B cell (primary cell): ENCODE measurements around the gene FANCM.

ENCODE experiments used
- EZH2 ChIP-seq: IDR thresholded peaks from 2 replicates; pipeline ENCODE4 v1.6.1; 2012; ENCODE audit warnings: borderline replicate concordance, low read depth, mild to moderate bottlenecking, moderate library complexity, low read length; ENCODE audit not compliant: insufficient read depth, poor library complexity, severe bottlenecking
- TF ChIP-seq, protein P1 (sequence below): fragments of 200-600 bp; IDR thresholded peaks from one replicate; pipeline ENCODE4 v1.8.0; 2022; ENCODE audit warnings: antibody characterized with exemption, mild to moderate bottlenecking

- TF ChIP-seq, protein P1, sequence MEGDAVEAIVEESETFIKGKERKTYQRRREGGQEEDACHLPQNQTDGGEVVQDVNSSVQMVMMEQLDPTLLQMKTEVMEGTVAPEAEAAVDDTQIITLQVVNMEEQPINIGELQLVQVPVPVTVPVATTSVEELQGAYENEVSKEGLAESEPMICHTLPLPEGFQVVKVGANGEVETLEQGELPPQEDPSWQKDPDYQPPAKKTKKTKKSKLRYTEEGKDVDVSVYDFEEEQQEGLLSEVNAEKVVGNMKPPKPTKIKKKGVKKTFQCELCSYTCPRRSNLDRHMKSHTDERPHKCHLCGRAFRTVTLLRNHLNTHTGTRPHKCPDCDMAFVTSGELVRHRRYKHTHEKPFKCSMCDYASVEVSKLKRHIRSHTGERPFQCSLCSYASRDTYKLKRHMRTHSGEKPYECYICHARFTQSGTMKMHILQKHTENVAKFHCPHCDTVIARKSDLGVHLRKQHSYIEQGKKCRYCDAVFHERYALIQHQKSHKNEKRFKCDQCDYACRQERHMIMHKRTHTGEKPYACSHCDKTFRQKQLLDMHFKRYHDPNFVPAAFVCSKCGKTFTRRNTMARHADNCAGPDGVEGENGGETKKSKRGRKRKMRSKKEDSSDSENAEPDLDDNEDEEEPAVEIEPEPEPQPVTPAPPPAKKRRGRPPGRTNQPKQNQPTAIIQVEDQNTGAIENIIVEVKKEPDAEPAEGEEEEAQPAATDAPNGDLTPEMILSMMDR = no peak
- TF ChIP-seq EZH2 = no peak
Measured at GRCh38 chr14:45246151-45246550, 110.4 kb downstream of the FANCM start.
